HG02840 (cell line): ENCODE measurements around the gene DIAPH2.
"Not testable (repeated sequence)": the region's sequence is repeated elsewhere in the genome, so short reads cannot be mapped to it uniquely, and the experiment has no call there.

Experiments used
- ATAC-seq: cut with Tn5 transposase; IDR thresholded peaks from one replicate; pipeline ENCODE4 v1.9.1; 2021; ENCODE audit warnings: mild to moderate bottlenecking, moderate library complexity, moderate number of reproducible peaks; ENCODE audit not compliant: unreplicated experiment, low FRiP score

The DIAPH2 gene

DNA sequence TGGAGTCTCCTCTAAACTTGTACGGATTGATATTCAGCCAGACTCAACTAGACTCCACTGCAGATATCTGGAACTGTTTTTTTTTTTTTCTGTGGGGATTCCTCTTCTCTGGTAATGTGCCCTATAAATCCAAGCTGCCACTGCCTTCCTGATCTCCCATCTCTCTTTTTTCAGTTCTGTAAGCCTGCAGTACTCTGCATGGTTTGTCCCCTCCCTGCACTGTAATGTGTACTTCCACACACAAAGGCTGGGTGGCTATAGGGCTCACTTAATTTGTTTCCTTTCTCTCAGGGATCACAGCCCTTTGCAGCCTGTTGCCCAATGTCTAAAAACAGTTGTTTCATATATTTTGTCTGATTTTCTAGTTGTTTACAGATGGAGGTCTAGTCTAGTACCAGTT, 114.3 kb downstream of the DIAPH2 start:
- ATAC-seq, result no peak

DNA sequence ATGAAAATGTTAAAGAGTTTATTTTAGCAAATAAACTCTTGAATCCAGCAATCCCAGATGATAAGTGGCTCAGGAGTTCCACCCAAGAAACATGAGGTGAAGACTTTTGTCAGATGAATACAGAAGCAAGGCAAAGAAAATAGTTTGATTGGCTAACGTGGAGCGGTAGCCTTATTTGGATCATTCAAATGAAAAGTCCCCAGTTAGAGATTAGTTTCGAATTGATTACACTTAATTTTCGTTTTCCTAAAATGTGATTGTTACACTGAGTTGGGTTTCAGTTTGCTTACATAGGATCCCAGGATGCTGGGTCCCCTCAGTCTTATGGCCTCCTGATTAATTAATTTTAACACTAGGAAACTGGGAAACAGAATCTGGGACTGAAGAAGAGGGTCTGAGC, 122.7 kb downstream of the DIAPH2 start:
- no peak for ATAC-seq

DNA sequence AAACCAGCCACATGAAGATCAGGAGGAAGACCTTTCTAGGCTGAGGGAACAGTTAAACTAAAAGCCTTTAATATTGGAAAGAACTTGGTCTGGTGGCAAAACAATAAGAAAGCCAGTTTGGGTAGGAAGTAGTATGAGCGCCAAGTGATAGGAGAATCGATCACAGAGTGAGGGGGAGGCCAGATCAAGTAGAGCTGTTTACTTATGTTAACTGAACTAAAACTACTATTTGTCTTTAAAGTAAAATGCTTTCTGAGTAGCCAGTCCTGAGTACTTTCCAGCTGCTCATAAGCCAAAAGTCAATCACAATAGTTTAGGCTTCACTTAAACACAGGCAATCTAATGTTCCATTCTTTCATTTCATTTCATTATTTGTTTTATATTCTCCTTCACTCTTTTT, 136.3 kb downstream of the DIAPH2 start:
- ATAC-seq, result no peak

DNA sequence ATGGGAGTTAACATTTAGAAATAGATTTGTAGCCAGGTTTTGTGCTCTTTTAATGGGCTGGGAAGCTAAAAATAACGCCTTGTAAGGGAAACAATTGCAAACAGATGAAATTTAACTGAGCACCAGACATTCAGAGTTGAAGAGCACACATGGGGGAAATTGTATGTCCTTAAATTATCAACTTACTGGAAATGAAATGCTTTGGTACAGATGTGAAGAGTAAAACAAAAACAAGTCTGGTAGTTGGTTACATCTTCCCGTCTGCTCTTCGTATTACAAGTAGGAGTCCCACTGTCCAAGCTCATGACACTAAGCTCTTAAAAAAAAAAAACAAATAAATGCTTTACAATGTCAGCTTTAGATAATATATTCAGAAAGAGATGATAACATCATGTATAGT, 139.5 kb downstream of the DIAPH2 start:
- ATAC-seq, result no peak

DNA sequence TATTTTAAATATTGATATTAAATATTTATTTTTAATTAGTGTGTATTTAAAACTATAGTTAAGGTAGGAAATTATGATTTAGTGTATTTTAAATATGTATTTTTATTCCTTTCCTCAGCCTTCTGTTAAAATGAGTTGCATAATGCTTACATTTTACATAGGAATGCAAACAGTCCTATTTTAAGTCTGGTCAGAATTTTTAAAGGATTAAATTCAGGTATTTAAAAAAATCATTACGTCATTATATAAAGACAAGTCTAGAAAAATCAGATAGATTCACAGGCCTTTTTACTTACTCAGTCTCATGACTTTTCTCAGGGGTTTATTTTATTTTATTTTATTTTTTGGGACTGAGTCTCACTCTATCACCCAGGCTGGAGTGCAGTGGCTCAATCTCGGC, 148.7 kb downstream of the DIAPH2 start:
- ATAC-seq, result no peak

DNA sequence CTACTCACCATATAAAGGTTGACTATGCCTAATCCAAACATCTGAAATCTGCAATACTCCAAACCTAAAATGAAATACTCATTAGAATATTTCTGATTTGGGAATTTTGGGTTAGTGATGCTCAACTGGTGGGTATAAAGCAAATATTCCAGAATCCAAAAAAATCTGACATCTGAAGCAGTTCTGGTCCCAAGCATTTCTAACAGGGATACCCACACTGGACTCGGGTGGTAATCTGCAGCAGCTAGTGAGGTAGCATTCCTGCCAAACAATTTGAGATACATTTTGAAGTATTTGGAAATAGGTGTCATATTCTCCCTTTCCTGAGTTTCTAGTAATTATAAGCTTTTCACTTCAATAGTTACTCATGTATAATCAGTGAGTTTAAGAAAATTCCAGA, 149.5 kb downstream of the DIAPH2 start:
- no peak for ATAC-seq

DNA sequence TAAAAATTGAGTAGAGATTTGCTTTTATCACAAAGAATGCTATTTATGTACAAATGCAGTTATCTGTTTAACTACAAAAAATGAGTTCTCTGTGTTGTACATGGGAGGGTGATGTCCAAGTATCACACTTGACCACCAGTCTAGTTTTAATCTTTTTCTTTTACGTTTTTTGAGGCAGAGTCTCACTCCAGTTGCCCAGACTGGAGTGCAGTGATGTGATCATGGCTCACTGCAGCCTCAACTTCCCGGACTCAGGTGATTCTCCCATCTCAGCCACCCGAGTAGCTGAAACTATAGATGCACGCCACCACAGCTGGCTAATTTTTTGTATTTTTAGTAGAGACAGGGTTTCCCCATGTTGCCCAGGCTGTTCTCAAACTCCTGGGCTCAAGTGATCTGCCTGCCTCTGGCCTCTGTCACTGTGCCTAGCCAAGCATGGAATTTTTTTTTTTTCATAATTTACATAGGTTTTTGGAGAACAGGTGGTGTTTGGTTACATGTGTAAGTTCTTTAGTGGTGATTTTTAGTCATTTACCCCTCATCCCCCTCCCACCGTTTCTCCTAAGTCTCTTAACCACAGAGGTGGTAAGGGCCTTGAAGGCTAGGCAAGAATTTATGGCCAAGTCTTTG, 151.1 kb downstream of the DIAPH2 start:
- peak; percentile 84 for ATAC-seq

DNA sequence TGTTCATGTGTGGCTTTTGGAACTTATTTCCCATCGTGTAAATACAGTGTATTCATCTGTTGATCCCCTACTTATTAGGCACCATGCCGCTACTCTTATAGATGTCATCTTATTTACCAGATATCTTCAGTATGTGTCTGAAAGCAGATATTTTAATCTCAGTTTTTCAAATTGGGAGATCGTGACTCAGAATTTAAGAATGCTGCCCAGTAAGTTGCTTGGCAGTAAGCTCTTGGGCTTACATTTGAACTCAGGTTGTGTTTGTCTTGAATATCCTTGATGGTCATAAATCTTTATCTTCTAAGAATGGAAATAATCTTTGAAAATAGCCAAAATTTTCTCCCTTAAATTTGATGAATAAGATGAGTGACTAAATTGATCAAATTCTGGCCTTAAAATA, 153.2 kb downstream of the DIAPH2 start:
- no peak for ATAC-seq

DNA sequence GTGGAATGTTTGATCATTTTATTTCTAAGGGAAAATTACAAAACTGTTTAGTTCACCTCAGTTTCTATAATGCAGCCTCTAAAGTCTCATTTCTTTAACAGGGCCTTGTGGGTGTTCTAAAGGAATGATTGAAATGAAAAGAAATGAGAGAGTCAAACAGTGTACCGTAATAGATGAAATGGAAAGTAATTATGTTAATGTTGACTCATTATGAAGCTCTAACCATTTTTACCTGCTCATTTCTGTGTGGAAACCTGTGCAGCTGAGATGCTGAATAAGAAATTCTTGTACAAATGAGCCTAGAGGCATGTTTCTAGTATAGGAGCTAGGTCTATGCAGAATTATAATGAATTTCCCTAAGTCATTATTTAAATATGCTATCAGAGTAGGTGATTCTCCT, 153.9 kb downstream of the DIAPH2 start:
- no peak for ATAC-seq

DNA sequence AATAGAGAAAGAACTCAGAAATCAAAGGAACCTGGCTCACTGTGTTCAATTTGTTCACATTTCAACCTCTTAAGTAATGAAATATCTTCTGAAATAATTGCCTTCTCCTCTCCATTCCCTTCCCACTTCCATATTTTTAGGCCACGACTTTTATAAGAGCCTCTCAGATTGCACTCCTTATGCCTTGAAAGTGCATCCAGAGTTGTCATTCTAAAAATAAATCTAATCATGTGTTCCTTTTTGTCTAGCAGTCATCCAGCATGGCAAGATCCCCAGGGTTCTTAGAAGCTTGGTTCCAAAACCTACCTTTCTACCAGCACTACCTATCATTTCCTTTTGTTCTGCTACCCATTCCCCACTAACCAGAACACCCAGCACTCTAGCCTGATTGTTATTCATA, 156.7 kb downstream of the DIAPH2 start:
- ATAC-seq, result no peak

DNA sequence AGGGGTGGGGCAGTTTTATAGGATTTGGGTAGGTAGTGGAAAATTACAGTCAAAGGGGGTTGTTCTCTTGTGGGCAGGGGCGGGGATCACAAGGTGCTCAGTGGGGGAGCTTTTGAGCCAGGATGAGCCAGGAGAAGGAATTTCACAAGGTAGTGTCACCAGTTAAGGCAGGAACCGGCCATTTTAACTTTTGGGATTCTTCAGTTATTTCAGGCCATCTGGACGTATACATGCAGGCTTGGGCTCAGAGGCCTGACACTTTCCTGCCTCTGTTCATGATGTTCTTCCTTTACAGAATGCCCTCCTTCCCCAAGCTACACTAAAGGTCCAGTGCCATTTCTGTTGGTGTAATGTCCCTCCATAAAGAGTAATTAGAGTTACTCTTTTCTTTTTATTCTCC, 157.2 kb downstream of the DIAPH2 start:
- ATAC-seq, result not testable (repeated sequence)

DNA sequence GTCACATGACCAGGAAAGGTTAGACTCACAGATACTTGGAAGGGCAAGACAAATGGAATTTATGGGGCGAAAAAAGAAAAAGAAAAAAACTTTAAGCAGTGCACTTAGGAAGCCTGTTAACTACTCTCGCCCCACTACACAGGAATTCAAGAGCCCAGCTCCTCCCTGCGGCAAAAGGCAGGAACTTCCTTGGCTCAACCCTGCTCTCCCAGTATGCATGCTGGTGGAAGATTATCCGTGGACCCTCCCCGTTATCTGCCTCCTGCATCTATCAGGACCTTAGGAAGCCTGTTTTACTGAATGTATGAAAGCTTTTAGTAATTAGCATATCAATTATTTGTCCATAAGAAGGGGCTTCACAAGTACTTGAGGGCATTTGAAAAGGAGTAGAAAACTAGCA, 158.9 kb downstream of the DIAPH2 start:
- no peak for ATAC-seq

DNA sequence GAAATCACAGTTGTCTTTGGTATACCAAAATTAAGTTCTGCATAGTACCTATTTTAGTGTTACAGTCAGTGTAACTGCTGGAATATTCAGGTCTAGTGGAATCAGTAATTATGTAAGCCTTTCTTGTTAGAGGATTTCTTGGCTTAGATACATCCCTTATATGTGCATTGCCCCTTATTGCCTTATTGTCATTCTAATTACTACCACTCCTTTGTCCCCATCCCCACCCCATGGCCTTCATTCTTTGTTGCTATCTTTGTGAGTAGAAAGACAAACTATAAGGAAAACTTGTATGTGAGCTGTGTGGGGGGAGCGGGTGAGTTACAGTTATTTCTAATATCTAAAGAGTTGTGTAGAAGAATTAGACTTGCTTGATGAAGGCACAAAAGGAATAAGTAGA, 162.2 kb downstream of the DIAPH2 start:
- ATAC-seq, result no peak

DNA sequence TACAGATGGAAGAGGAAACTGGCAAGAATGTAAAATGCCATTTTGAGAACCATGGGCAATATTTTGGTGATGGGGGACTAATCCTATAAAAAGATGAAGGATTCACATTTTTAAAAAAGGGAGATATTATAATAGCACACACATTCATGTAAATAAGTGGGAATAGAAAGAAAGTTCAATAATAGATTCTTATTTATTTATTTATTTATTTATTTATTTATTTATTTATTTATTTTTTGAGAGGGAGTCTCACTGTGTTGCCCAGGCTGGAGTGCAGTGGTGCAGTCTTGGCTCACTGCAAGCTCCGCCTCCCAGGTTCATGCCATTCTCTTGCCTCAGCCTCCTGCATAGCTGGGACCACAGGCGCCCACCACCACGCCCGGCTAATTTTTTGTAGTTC, 174.8 kb downstream of the DIAPH2 start:
- ATAC-seq, result not testable (repeated sequence)

DNA sequence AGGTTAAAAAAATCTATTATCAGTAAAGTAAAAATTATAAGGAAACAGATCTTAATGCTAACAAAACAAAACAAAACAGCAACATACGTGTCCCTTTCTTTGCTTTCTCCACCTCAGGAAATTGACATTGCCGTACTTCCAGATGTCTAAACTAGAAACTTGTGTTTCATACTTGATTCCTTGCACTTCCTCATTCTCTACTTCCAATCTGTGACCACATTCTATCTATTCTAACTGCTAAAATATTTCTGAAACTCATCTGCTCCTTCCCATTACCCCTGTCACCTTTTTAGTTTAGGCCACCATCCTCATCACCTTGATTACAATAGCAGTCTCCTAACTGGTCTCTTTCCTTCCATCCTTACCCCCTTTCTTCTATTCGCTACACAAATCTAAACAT, 176.6 kb downstream of the DIAPH2 start:
- ATAC-seq, result no peak

DNA sequence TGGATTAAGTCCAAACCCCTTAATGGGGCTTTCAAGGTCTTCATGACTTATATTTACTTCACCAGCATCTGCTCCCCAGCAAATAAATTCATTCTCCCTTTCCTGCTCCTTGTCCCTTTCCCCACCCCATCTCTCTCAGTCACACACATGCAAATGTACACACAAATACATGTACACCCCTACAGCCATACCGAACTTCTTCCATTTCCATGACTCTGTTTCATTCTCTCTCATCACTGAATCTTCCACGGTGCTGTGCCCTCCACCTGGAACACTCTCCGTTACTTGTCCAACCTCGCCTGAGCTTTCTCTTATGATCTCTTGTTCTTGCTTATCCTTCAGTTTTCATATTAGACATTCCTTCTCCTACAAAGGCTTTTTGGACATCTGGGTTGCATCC, 177.0 kb downstream of the DIAPH2 start:
- no peak for ATAC-seq

DNA sequence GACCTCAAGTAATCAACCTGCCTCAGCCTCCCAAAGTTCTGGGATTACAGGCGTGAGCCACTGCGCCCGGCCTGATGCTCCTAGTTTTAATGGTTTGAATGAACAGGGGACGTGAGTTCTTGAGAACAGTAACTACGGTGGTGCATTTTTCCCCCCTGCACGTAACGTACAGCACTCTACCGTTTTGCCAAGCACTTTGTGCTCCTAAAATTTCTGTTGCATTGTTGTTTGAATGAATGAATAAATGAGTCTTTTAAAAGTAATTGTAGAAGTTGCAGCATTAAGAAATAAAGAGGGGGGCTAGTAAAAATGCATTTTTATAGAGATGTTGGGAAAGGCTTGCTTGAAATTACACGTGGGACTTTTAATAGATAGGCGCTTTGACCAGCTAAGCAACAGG, 199.0 kb downstream of the DIAPH2 start, which contains the start of gene RPA4:
Gene RPA4 (plus strand): TSS at position 301 of the 400 bp plus-strand sequence. CDS start 403 bp downstream, outside the sequence.
- no peak for ATAC-seq

DNA sequence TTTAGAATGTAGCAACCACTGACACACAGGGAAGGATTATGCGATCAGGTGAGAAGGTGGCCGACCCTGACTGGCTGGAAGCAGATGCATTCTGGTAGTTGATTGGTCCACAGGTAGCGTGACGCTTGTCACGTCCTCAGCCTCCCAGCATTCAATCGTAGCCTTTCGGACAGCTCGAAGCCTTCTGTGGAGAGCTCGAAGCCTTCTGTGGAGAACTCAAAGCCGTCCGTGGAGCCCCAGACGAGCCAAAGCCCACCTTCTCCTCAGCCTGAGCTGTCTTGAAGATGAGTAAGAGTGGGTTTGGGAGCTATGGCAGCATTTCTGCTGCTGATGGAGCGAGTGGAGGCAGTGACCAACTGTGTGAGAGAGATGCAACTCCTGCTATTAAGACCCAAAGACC, 199.4 kb downstream of the DIAPH2 start:
- ATAC-seq, result no peak

DNA sequence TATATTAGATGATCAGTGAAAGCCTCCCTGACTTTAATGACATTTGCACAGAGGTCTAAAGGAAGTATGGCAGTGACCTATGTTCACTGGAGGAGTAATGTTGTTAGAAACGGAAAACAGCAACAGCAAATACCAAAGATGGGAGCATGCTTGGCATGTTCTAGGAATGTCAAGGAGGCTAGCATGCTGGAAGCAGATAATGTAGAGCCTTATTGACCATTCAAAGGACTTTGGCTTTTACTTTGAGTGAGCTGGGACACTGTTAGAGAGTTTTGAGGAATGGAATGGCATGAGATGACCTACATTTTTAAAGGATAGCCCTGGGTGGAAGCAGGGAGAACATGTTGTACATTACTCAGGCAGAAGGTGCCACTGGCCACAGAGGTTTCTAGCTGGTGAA, 205.1 kb downstream of the DIAPH2 start:
- ATAC-seq, result no peak

DNA sequence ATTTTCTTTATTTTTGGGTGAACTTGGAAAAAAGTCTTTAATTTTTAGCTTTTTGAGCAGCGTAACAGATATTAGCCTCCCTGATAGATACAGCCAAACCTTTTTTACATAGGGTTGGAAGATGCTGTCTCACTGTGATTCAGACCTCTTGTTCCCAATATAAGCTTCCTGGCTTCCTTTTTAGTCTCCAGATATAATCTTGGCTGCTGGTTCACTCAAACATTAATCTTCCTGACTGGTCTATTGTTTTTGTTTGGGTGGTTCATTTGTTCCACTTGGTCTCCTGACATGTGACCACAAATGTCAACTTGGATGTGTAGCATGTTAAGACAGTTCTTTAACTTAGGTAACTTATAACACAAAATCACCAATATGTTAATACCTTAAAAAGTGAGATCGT, 222.1 kb downstream of the DIAPH2 start:
- no peak for ATAC-seq

DNA sequence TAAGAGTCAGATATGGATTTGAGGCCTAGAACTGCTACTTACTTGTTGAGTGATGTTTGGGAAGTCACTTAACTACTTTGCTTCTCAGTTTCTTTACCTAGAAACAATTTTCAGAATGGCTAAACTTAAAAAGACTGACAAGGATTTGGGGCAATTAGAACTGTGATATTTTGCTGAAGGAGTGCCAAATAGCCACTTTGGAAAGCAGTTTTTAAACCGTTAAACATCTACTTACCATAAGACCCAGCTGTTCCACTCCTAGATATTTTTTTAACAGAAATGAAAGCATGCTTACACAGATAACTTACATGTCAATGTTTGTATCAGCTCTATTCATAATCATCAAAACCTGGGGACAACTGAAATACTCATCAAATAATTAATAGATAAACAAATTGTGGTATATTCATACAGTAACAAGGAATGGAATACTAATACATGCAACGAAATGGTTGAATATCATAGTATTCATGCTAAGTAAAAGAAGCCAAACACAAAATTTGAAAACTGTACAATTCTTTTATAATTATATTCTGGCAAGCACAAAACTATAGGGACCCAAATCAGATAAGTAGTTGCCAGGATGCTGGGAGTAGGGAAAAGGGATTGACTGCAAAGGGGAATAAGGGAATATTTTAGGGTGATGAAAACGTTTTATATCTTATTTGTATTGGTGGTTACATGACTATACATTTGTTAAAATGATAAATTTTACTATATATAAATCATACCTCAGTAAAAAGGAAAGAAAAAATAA, 223.1 kb downstream of the DIAPH2 start:
- no peak for ATAC-seq

DNA sequence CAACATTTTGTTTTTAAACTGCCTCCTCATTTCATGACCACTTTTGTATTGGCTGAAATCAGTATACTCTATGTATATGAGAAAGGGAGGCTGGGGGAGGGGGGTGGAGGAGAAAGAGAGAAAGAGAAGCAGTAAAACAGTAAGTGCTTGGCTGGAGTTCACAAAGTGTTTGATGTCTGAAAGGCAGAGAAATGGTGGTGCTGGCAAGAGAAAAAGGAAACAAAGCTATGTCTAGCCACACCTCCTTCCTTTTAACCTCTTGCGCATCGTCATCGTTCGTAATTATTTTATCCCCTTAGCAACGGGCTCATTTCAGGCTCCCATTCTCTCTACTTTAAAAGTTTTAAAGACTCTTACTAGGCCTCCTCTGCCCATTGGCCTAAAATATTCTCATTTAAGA, 224.6 kb downstream of the DIAPH2 start:
- no peak for ATAC-seq
